ENCODE measurements around the gene MRPS2. TPM values are rescaled to one million over a fixed set of nuclear protein-coding genes. Genes with fewer than 3 reads are reported as not detected.

The MRPS2 gene
- total and polyA plus RNA-seq, 9 of the 15 experiments (the other 6 are each of a cell fraction or from before 2014, with no cell fraction given), result 8.0 to 167 (median 81.3) TPM

- no peak for TF ChIP-seq GTF3C2 (IDR thresholded peaks at IDR 0.05; ENCODE audit: borderline replicate concordance, extremely low read depth, insufficient read length)
- TF ChIP-seq ZKSCAN8 (CRISPR knock-in tag; IDR thresholded peaks at IDR 0.05), result no peak
- peak; percentile 99 for TF ChIP-seq USF2 (CRISPR knock-in tag; IDR thresholded peaks at IDR 0.05)
- TF ChIP-seq ZNF274 (IDR thresholded peaks at IDR 0.05; ENCODE audit: borderline replicate concordance, low read depth, low read length), result no peak
- TF ChIP-seq NR0B1 (IDR thresholded peaks at IDR 0.05; ENCODE audit: partially characterized antibody), result no peak
- no peak for TF ChIP-seq ZNF184 (CRISPR knock-in tag; IDR thresholded peaks at IDR 0.05)
- no peak for TF ChIP-seq C11orf30 (IDR thresholded peaks at IDR 0.05; ENCODE audit: low read depth)
- no peak for TF ChIP-seq MCM7 (IDR thresholded peaks at IDR 0.05)
- TF ChIP-seq SNIP1 (IDR thresholded peaks at IDR 0.05; ENCODE audit: low read depth), result no peak
- no peak for TF ChIP-seq FOXJ2 (tag; IDR thresholded peaks at IDR 0.05)
- TF ChIP-seq HNRNPLL (IDR thresholded peaks at IDR 0.05; ENCODE audit: low read depth, low read length, poor library complexity, severe bottlenecking), result no peak
- no peak for TF ChIP-seq ARHGAP35 (IDR thresholded peaks at IDR 0.05; ENCODE audit: partially characterized antibody)
- TF ChIP-seq TAF7 (tag; IDR thresholded peaks at IDR 0.05), result no peak
- no peak for TF ChIP-seq RBM39 (optimal IDR thresholded peaks at IDR 0.05; ENCODE audit: low read depth, low read length)
- TF ChIP-seq MTF1 (CRISPR knock-in tag; IDR thresholded peaks at IDR 0.05; ENCODE audit: borderline replicate concordance), result no peak
- peak; percentile 76 for TF ChIP-seq ETS1 (conservative IDR thresholded peaks at IDR 0.05; ENCODE audit: control insufficient read depth, low read depth, low read length)
- TF ChIP-seq RAD51 (IDR thresholded peaks at IDR 0.05; ENCODE audit: borderline replicate concordance, low read depth), result peak; percentile 99
- TF ChIP-seq CREB3 (tag; conservative IDR thresholded peaks at IDR 0.05; ENCODE audit: low read depth), result no peak
- TF ChIP-seq PHF20 (IDR thresholded peaks at IDR 0.05; ENCODE audit: partially characterized antibody), result no peak
- TF ChIP-seq HIVEP1 (CRISPR knock-in tag; IDR thresholded peaks at IDR 0.05), result no peak
- no peak for TF ChIP-seq PTBP1 (IDR thresholded peaks at IDR 0.05; ENCODE audit: low read depth, low read length)
- no peak for TF ChIP-seq PHB2 (IDR thresholded peaks at IDR 0.05; ENCODE audit: low read depth)
Observed at GRCh38 chr9:135499326-135500070, 984 bp upstream of the MRPS2 start (continued).
